SJCRH30 (cell line): ENCODE data around the gene CIP2A. TPM values are rescaled to one million over a fixed set of nuclear protein-coding genes. Genes with fewer than 3 reads are reported as not detected.
"Not testable (repeated sequence)": the region's sequence is repeated elsewhere in the genome, so short reads cannot be mapped to it uniquely, and the experiment has no call there.

Source experiments
- DNase-seq, 2 experiments: peaks; one replicate each; pipeline ENCODE4 v3.0.0-alpha.2; 2015 to 2020
- H3K27ac ChIP-seq: fragments of 250-450 bp; sonication (Bioruptor Pico); 2 replicates; pipeline ENCODE4 v1.5.1; 2020; ENCODE audit warnings: mild to moderate bottlenecking, moderate library complexity
- H3K27me3 ChIP-seq: fragments of 250-450 bp; sonication (Bioruptor Pico); 2 replicates; pipeline ENCODE4 v1.5.1; 2020; ENCODE audit warnings: mild to moderate bottlenecking, moderate library complexity
- H3K36me3 ChIP-seq: fragments of 250-450 bp; sonication (Bioruptor Pico); 2 replicates; pipeline ENCODE4 v1.5.1; 2020; ENCODE audit warnings: mild to moderate bottlenecking, moderate library complexity
- H3K4me1 ChIP-seq: fragments of 250-450 bp; sonication (Bioruptor Pico); 2 replicates; pipeline ENCODE4 v1.5.1; 2020; ENCODE audit warnings: mild to moderate bottlenecking, moderate library complexity
- H3K4me3 ChIP-seq: fragments of 250-450 bp; sonication (Bioruptor Pico); 2 replicates; pipeline ENCODE4 v1.5.1; 2020; ENCODE audit warnings: mild to moderate bottlenecking, moderate library complexity
- H3K9me3 ChIP-seq: fragments of 250-450 bp; sonication (Bioruptor Pico); replicated peaks from 2 replicates; pipeline ENCODE4 v1.5.1; 2020; ENCODE audit warnings: mild to moderate bottlenecking, moderate library complexity
- total RNA-seq: library from RNA; depleted of rRNA; stranded (reverse); fragments of >200 nt; shearing (Covaris generic); gene quantifications from 2 replicates; pipeline ENCODE4 v1.2.3, GENCODE V29; 2014; rRNA removed

The CIP2A gene
- total RNA-seq: 105 and 129 TPM in 2 replicates

DNA sequence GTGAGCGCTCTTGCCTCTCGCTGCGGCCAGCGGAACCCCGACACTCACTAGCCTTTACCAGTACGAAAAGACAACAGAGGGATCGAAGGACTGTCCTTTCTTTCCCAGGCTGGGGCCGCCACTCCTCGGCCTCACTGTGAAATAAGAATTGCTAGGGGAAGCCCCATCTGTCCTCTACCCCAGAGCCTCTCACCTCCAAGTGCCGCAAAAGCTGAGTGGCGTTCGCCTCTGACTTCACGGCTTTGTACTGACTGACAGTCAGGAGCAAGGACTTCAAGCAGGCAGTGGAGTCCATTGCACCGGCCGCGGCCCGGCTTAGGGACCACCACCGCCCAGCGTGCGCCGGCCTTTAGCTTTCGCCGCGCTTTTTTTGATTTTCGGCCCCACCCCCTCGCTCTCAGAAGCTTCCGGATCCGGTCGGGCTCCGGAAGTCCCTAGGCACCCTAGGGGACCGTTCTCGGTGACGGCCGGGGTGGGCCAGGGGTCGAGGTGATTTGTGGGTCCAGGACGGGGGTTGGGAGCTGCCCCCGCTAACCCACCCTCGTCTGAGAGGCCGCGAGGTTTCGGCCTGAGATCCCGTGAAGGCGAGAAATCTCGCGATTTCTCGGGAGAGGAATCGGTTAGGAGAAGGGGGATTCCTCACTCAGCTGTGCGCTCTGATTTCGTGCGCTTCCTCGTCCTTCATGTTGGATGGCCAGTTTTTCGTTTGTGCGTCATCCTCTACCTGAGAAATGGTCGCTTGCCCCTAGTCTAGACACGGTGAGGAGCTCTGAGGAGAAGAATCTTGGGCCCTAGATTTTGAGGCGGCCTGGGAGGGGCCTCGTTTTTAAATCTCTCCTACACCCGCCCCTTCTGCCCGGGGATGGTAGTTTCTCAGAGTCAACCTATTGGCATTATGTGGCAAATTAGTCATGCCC, at the start of gene CIP2A, which contains the start of gene DZIP3:
Gene CIP2A (minus strand): TSS at position 358 of the 917 bp plus-strand sequence. CDS start 63 bp downstream, at position 295.
Gene DZIP3 (plus strand): TSS at position 642 of the 917 bp plus-strand sequence. CDS start 15,685 bp downstream, outside the sequence.
- peaks cover 6% of the 10 kb centered on the region; the same call in 1 of the 2 replicates for H3K4me1 ChIP-seq
- H3K27ac ChIP-seq: peak within 1 kb of the TSS; percentile 99
- peaks cover 10% of the 10 kb centered on the region for H3K36me3 ChIP-seq
- no peaks in the 10 kb centered on the region for H3K27me3 ChIP-seq
- peak; percentile 98 for DNase-seq
- peak within 1 kb of the TSS; percentile 82 for H3K4me3 ChIP-seq
- no peaks in the 10 kb centered on the region for H3K9me3 ChIP-seq

DNA sequence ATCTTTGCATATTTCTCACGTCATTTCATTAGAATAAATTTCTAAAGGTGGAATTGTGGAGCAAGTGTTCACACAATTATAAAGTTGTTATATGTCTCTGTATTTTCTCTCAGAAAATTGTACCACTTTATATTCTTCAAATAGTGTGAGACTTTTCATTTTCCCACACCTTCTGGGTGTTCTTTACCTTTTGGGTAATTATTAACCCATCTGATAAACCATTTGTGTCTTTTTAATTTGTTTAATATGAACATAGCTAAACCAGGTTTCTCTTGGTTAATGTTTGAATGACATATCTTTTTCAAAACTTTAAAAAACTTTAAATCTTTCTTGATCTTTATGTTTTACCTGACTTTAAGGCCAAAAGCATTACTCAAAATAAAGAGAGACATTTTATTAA, 40.7 kb upstream of the CIP2A start:
- H3K27ac ChIP-seq: no peak overlapping the region
- DNase-seq: no peak
- peaks cover 44% of the 10 kb centered on the region for H3K36me3 ChIP-seq
- H3K27me3 ChIP-seq: no peaks in the 10 kb centered on the region
- H3K9me3 ChIP-seq: no peaks in the 10 kb centered on the region
- H3K4me1 ChIP-seq: no peaks in the 10 kb centered on the region
- no peak overlapping the region for H3K4me3 ChIP-seq

DNA sequence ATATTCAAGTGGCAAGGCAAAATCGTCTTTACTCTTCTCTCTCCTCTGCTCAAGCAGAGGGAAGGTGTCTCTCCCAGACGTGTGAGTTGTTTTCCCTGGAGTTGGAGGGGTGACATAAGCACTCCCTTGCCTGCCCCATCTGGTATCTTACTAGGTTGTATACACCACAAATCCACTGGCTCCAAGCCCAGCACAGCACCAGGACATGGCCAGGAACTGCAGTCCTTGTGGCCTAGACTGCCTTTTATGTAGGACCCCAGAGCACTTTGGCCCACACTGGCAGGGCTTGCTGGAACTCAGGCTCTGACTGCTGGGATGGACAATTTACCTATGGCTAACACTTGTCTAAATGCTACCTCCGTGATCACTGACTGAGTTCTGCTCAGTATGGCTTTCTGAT, 34.3 kb upstream of the CIP2A start:
- no peaks in the 10 kb centered on the region for H3K4me1 ChIP-seq
- H3K27ac ChIP-seq: no peak overlapping the region
- peaks cover 36% of the 10 kb centered on the region for H3K36me3 ChIP-seq
- no peaks in the 10 kb centered on the region for H3K27me3 ChIP-seq
- H3K4me3 ChIP-seq: no peak overlapping the region
- no peak for DNase-seq
- no peaks in the 10 kb centered on the region for H3K9me3 ChIP-seq

DNA sequence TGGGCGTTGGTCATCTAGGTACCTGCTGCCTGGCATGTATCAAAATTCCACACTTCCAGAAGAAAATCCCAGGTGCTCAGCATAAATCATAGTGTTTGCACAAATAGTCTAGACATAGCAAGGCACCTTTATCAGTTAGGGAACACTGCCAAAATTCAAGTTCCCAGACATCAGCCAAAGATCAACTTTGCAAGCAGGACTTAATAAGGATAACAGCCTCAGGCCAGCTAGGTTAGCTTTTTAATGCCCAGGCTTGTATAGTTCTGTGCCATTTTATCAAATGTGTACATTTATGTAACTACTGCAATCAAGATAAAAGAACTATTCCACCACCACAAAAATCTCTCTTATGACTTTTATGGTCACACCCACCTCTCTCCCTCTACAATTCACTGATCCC, 31.0 kb upstream of the CIP2A start:
- no peak overlapping the region for H3K4me3 ChIP-seq
- no peak overlapping the region for H3K27ac ChIP-seq
- H3K4me1 ChIP-seq: no peaks in the 10 kb centered on the region
- no peaks in the 10 kb centered on the region for H3K9me3 ChIP-seq
- H3K36me3 ChIP-seq: peaks cover 21% of the 10 kb centered on the region
- H3K27me3 ChIP-seq: no peaks in the 10 kb centered on the region
- no peak for DNase-seq

DNA sequence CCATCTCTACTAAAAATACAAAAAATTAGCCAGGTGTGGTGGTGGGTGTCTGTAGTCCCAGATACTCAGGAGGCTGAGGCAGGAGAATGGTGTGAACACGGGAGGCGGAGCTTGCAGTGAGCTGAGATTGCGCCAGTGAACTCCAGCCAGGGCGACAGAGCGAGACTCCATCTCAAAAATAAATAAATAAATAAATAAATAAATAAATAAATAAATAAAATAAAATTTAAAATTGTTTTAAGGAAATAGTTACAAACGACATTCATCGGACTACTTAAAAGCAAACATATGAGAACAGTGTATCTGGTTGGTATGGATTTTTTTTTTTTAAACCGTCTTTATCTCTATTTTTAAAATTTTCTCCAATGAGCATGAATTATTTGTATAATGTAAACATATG, 26.9 kb upstream of the CIP2A start:
- not testable (repeated sequence) for H3K4me3 ChIP-seq

DNA sequence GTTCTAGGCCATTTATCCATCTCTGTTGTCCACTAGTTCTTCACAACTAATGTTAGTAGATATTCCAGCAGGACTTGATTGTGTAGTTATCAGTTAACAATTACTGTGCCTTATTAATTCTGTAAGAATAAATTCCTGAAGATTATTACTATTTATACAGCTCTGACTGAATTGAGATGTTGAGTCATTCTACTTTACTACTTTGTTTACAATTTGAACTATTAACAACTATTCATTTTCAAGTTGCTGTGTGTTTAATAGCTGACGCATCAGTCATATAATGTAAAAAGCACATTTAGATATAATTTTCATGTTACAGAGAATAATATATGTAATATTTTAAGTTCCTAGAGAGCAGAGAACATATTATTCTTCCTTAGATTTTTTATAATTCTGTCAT, 21.4 kb upstream of the CIP2A start:
- Histone ChIP-seq H3K4me3 (no peak overlapping the region), H3K4me1 (no peaks in the 10 kb centered on the region), H3K9me3 (no peaks in the 10 kb centered on the region), H3K27me3 (no peaks in the 10 kb centered on the region), H3K27ac (no peak overlapping the region), H3K36me3 (peaks cover 6% of the 10 kb centered on the region; the same call in 1 of the 2 replicates)
- DNase-seq: no peak

More for the DNA sequence above, 26.9 kb upstream of the CIP2A start:
- H3K9me3 ChIP-seq, H3K27ac ChIP-seq, H3K27me3 ChIP-seq, H3K4me1 ChIP-seq, DNase-seq: not testable (repeated sequence)
- H3K36me3 ChIP-seq: peaks cover 21% of the 10 kb centered on the region

DNA sequence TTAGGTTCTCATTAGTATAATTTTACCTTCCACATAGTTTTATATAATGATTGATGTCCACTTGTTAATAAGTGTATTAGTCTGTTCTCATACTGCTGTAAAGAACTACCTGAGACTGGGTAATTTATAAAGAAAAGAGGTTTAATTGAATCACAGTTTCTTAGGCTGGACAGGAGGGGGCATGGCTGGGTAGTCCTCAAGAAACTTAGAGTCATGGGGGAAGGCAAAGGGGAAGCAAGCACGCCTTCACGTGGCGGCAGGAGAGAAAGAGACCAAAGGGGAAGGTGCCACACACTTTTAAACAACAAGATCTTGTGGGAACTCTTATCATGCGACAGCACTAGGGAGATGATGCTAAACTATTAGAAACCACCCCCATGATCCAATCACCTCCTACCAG, 19.5 kb upstream of the CIP2A start:
- Histone ChIP-seq H3K9me3 (no peaks in the 10 kb centered on the region), H3K27ac (no peak overlapping the region), H3K27me3 (no peaks in the 10 kb centered on the region), H3K4me3 (no peak overlapping the region), H3K4me1 (peaks cover 2% of the 10 kb centered on the region; the same call in 1 of the 2 replicates), H3K36me3 (peaks cover 6% of the 10 kb centered on the region; the same call in 1 of the 2 replicates)
- DNase-seq: no peak

DNA sequence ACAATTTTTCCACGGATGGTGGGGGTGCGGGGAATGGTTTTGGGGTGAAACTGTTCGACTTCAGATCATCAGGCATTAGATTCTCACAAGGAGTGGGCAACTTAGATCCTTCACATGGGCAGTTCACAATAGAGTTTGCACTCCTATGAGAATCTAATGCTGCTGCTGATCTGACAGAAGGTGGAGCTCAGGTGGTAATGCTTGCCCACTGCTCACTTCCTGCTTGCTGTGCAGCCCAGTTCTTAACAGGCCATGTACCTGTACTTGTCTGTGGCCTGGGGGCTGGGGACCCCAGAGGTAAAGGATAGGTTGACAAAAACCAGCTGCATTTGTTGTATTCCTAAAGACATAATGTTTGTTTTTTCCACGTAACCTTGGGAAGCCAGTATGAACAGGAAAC, 16.3 kb upstream of the CIP2A start:
- H3K4me1 ChIP-seq: peaks cover 2% of the 10 kb centered on the region; the same call in 1 of the 2 replicates
- no peaks in the 10 kb centered on the region for H3K27me3 ChIP-seq
- no peak overlapping the region for H3K27ac ChIP-seq
- H3K9me3 ChIP-seq: no peaks in the 10 kb centered on the region
- H3K36me3 ChIP-seq: no peaks in the 10 kb centered on the region; the same call in 1 of the 2 replicates
- no peak for DNase-seq
- no peak overlapping the region for H3K4me3 ChIP-seq

DNA sequence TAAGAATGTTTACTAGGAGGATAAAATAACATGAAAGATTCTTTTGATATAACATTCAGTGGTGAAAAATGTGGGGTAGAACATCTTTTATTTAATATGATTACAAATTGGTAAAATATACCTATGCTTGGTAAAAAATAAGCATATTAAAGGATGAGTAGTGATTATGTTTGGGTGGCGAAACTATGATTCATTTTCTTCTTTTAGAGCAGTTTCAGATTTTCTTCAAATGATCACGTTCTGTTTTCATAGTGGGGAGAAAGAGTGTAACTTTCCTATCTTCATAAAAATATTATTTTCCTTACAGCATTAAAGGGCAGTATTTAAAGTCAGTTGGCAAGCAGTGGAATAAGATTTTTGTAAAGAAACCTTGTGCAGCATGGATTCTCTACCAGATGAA, 15.8 kb upstream of the CIP2A start:
- H3K4me3 ChIP-seq: no peak overlapping the region
- H3K27ac ChIP-seq: no peak overlapping the region
- no peaks in the 10 kb centered on the region for H3K9me3 ChIP-seq
- H3K27me3 ChIP-seq: no peaks in the 10 kb centered on the region
- H3K4me1 ChIP-seq: peaks cover 2% of the 10 kb centered on the region; the same call in 1 of the 2 replicates
- DNase-seq: no peak
- H3K36me3 ChIP-seq: no peaks in the 10 kb centered on the region; the same call in 1 of the 2 replicates

DNA sequence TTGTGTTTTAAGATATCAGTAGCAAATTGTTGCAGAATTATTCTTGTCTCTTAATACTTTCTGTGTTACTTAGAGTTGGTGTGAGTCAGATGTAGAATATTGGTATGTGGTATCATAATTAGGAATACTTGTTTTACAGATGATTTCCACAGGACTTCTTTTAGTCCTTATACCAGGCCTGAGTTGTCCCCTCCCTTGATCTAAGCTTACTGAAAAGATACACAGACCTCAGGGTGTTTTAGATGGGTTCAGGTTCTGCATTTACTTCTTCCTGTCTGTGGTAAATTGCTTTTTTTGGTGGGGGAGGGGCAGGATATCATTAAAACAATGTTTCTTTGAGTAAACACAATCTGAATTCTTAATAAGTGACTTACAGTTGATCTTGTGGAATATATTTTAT, 14.5 kb upstream of the CIP2A start:
- Histone ChIP-seq H3K4me3 (no peak overlapping the region), H3K27ac (no peak overlapping the region)
- DNase-seq: no peak

DNA sequence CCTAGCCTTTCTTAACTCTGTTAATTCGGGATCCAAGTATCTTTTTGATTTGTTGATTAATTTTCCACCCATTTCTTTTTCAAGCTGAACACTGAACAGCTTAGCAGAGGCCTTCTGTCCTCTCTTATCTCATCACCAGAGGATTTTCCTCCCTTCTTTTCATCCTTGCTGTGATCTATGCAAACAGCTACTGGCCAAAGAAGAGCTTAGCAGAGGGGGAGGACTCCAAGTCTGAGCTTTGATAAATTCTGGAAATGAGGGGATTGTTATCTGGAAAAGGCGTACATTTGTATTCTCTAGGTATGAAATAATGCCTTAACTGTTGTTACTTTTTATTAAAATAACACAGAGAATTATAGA, 13.7 kb upstream of the CIP2A start:
- Histone ChIP-seq H3K4me1 (peaks cover 2% of the 10 kb centered on the region; the same call in 1 of the 2 replicates), H3K4me3 (no peak overlapping the region), H3K27me3 (no peaks in the 10 kb centered on the region), H3K36me3 (no peaks in the 10 kb centered on the region; the same call in 1 of the 2 replicates), H3K9me3 (no peaks in the 10 kb centered on the region), H3K27ac (no peak overlapping the region)
- no peak for DNase-seq

More for the DNA sequence above, 14.5 kb upstream of the CIP2A start:
- no peaks in the 10 kb centered on the region for H3K27me3 ChIP-seq
- no peaks in the 10 kb centered on the region; the same call in 1 of the 2 replicates for H3K36me3 ChIP-seq
- H3K4me1 ChIP-seq: peaks cover 2% of the 10 kb centered on the region; the same call in 1 of the 2 replicates
- H3K9me3 ChIP-seq: no peaks in the 10 kb centered on the region

DNA sequence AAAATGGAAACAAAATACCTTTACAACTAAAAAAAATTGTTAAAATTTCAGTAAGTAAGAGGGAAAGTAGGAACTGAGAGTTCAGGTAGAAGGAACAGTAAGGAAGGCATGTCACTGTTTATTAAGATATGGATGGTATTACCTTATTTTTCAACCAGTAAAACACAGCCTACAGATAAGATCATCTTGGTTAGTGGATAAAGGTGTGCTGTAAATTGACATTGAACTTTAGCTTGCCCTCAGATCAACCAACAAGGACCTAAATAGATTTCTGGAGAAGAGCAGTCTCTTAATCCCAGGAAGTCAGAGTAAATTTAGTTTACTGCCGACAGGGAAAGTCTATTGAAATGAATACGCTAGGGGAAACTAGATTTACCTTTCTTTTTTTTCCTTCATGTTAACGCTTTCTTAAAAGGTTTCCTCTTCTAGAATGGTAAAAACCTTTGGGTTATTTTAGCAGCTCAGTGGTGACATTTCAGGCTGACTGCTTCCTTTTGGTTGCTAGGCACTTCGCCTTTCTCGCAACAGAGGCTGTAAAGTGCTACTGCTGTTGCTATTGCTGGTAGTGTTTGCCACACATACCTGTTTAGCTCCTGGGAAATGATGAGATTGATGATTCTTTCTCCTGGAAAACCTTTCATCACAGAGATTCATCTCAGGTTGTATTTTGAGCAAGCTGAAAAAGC, 13.2 kb upstream of the CIP2A start:
- H3K27me3 ChIP-seq: no peaks in the 10 kb centered on the region
- no peak for DNase-seq
- no peaks in the 10 kb centered on the region for H3K9me3 ChIP-seq
- peaks cover 2% of the 10 kb centered on the region; the same call in 1 of the 2 replicates for H3K4me1 ChIP-seq
- no peak overlapping the region for H3K4me3 ChIP-seq
- H3K36me3 ChIP-seq: no peaks in the 10 kb centered on the region
- H3K27ac ChIP-seq: no peak overlapping the region

DNA sequence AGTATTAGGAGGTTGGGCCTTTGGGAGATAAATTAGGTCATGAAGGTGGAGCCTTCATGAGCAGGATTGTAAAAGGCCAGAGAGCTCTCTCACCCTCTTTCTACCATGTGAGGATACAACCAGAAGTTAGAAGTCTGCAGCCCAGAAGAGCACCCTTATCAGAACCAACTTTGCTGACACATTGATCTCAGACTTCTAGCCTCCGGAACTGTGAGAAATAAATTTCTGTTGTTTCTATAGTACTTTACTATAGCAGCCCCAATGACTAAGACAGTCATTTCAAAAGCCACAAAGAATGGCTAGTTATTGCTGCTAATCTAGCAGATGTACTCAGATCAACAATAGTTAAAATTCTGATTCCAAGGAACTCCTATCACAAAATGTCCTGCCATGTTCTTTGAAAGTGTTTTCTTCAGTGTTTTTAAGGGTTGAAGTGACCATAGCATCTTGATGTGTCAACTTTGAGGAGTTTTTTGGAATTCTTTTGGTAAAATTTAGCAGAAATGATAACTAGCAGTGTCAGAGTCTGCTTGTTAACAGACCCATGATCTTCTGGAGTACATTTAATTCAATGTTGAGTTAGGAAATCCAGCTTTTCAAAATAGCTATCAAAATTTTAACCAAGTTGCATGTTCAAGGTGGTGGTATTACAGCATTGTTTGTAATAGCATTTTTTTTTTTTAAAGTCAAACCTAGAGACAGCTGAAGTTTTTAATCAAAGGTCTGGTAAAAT, 10.6 kb upstream of the CIP2A start:
- H3K4me1 ChIP-seq: peaks cover 2% of the 10 kb centered on the region; the same call in 1 of the 2 replicates
- H3K4me3 ChIP-seq: no peak overlapping the region
- 0 out of 2 replicates have a peak, but pooled peaks cover 3% of the 10 kb centered on the region for H3K36me3 ChIP-seq
- H3K27ac ChIP-seq: no peak overlapping the region
- H3K27me3 ChIP-seq: no peaks in the 10 kb centered on the region
- H3K9me3 ChIP-seq: no peaks in the 10 kb centered on the region
- no peak for DNase-seq

DNA sequence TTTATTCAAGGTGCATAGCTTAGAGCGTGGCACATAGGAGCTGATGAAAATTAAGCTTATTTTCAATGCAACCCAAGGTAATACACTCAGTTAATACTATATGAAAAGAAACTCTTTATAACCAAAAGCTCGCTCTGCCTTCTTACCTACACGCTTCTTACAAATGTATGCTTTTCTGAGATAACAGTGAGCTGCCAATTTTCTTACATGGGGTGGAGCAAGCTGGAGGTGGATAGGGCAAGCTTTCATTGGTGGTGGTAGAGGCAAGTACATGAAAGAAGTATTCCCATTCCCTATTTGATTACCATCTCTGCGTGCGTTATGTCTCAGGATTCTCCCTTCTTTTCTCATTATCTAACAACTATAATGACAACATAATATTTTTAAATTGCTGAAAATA, 9.1 kb upstream of the CIP2A start:
- no peaks in the 10 kb centered on the region for H3K27me3 ChIP-seq
- no peak for DNase-seq
- no peaks in the 10 kb centered on the region for H3K4me1 ChIP-seq
- 0 out of 2 replicates have a peak, but pooled peaks cover 3% of the 10 kb centered on the region for H3K36me3 ChIP-seq
- no peak overlapping the region for H3K27ac ChIP-seq
- no peaks in the 10 kb centered on the region for H3K9me3 ChIP-seq
- H3K4me3 ChIP-seq: no peak overlapping the region
